Cerebellar nuclear complex (tissue), 1 donor: Measurements from ENCODE around the gene SETBP1.

Source experiments
- DNase-seq, 2 experiments: peaks; one replicate each; lab custom pipeline; 2025; lab: John Stamatoyannopoulos, UW

SETBP1 gene

GRCh38 chr18:45069546-45069945 lies 388.9 kb downstream of the SETBP1 start:
- DNase-seq: no peak

GRCh38 chr18:45071956-45072355 lies 391.3 kb downstream of the SETBP1 start:
- DNase-seq: no peak

GRCh38 chr18:45073556-45073955 lies 392.9 kb downstream of the SETBP1 start:
- no peak for DNase-seq

GRCh38 chr18:45081566-45082181 lies 401.0 kb downstream of the SETBP1 start:
- no peak for DNase-seq

GRCh38 chr18:45083226-45083855 lies 402.7 kb downstream of the SETBP1 start:
- no peak for DNase-seq

- DNase-seq: no peak
Measured at GRCh38 chr18:45084206-45084605, 403.5 kb downstream of the SETBP1 start.

- DNase-seq: no peak
Measured at GRCh38 chr18:45085916-45086624, 405.4 kb downstream of the SETBP1 start.

GRCh38 chr18:45086777-45087176 lies 406.1 kb downstream of the SETBP1 start:
- no peak for DNase-seq

GRCh38 chr18:45090526-45091140 lies 409.9 kb downstream of the SETBP1 start:
- DNase-seq: peak in 1 of 2 experiments; percentile 27

- no peak for DNase-seq
Measured at GRCh38 chr18:45100321-45101105, 419.8 kb downstream of the SETBP1 start.

GRCh38 chr18:45102126-45102525 lies 421.4 kb downstream of the SETBP1 start:
- no peak for DNase-seq

GRCh38 chr18:45102863-45103262 lies 422.2 kb downstream of the SETBP1 start:
- DNase-seq: no peak

GRCh38 chr18:45103319-45104048 lies 422.8 kb downstream of the SETBP1 start:
- DNase-seq: no peak

- DNase-seq: no peak
Measured at GRCh38 chr18:45104049-45104395, 423.3 kb downstream of the SETBP1 start.

- no peak for DNase-seq
Measured at GRCh38 chr18:45106331-45106774, 425.7 kb downstream of the SETBP1 start.

- no peak for DNase-seq
Measured at GRCh38 chr18:45107425-45107824, 426.7 kb downstream of the SETBP1 start.

GRCh38 chr18:45108754-45109153 lies 428.1 kb downstream of the SETBP1 start:
- DNase-seq: no peak

GRCh38 chr18:45109271-45109670 lies 428.6 kb downstream of the SETBP1 start:
- no peak for DNase-seq

- no peak for DNase-seq
Measured at GRCh38 chr18:45109706-45110105, 429.0 kb downstream of the SETBP1 start.

- no peak for DNase-seq
Measured at GRCh38 chr18:45110577-45111501, 430.2 kb downstream of the SETBP1 start.
